Measurements from ENCODE around the gene DDR1. TPM values are rescaled to one million over a fixed set of nuclear protein-coding genes. Genes with fewer than 3 reads are reported as not detected.
A peak's percentile ranks its signal among the peaks of the same experiment; 100 is the strongest.

The DDR1 gene
- total RNA-seq, 2 experiments from 2014 or later, result 6.5 to 6.6 TPM

DNA sequence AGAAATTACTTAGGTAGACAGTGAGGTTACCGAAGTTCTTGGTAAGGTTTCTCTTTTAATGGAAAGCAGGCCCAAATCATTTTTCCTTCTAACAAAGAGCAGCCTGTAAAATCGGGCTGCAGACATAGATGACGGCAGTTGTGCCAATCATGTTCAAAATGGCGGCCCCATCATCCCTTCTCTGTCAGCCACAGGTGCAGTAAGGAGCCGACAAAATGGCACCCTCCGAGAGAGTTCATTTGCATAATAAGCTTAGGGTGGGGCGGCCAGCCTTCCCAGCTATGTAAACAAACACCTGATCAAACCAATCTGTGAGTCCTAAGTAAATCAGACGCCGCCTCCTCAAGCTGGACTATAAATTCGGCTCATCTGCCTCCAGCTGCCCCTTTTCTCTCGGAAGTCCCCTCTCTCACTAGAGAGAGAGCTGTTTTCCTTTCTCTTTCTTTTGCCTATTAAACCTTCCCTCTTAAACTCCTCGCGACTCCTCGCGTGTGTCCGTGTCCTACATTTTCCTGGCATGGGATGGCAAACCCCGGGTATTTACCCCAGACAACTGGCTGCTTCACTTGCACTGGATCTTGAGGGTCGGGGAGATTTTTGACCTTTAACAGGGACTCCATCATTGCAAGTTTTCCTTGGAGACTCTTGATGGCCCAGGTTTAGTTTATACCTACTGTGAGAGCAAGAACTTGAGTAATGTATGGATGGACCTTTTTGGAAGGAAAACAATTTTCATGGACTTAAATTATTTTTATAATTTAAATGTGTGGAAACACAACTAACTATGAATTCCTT lies 8.9 kb upstream of the DDR1 start:
- Histone ChIP-seq H3K27ac (ENCODE audit: low read depth in 1 of 2, low read length in 2 of 2) (no peak overlapping the region), H3K4me3 (ENCODE audit: low read length) (no peak overlapping the region), H3K4me1 (ENCODE audit: insufficient read depth, low read length) (peaks cover 13% of the 10 kb centered on the region), H3K9me3 (ENCODE audit: control insufficient read depth in 1 of 2, insufficient read depth in 1 of 2, low read length in 2 of 2) (peaks cover 2 to 10% of the 10 kb centered on the region in 2 experiments), H3K27me3 (ENCODE audit: control insufficient read depth in 1 of 2, insufficient read depth in 2 of 2, low read length in 2 of 2) (no peaks in the 10 kb centered on the region), H3K36me3 (ENCODE audit: insufficient read depth, low read length) (no peaks in the 10 kb centered on the region)
- Mint-ChIP-seq H3K4me3 (no peak overlapping the region), H3K27me3 (no peaks in the 10 kb centered on the region), H3K27ac (no peak overlapping the region), H3K9me3 (no peaks in the 10 kb centered on the region), H3K36me3 (ENCODE audit: low read depth) (peaks cover 11% of the 10 kb centered on the region), H3K4me1 (ENCODE audit: low read depth) (peaks cover 14% of the 10 kb centered on the region)
- POLR2A ChIA-PET, result no interaction called here
- no peak for DNase-seq
- intact Hi-C loops (cut with DNase I, micrococcal nuclease), result loop anchor here in 1 of 2 experiments (2.0 kb wide), 1 partner anchor 131 kb away; the partner anchor contains the start of gene IER3
- CTCF ChIA-PET, result no interaction called here
- TF ChIP-seq, protein P1, sequence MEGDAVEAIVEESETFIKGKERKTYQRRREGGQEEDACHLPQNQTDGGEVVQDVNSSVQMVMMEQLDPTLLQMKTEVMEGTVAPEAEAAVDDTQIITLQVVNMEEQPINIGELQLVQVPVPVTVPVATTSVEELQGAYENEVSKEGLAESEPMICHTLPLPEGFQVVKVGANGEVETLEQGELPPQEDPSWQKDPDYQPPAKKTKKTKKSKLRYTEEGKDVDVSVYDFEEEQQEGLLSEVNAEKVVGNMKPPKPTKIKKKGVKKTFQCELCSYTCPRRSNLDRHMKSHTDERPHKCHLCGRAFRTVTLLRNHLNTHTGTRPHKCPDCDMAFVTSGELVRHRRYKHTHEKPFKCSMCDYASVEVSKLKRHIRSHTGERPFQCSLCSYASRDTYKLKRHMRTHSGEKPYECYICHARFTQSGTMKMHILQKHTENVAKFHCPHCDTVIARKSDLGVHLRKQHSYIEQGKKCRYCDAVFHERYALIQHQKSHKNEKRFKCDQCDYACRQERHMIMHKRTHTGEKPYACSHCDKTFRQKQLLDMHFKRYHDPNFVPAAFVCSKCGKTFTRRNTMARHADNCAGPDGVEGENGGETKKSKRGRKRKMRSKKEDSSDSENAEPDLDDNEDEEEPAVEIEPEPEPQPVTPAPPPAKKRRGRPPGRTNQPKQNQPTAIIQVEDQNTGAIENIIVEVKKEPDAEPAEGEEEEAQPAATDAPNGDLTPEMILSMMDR (IDR thresholded peaks at IDR 0.05), result no peak
- no peak for ATAC-seq (ENCODE audit: poor library complexity)

- no peak for DNase-seq
- Histone ChIP-seq H3K27me3 (ENCODE audit: control insufficient read depth in 1 of 2, insufficient read depth in 2 of 2, low read length in 2 of 2) (no peaks in the 10 kb centered on the region), H3K27ac (ENCODE audit: low read depth in 1 of 2, low read length in 2 of 2) (no peak overlapping the region), H3K4me3 (ENCODE audit: low read length) (no peak overlapping the region), H3K36me3 (ENCODE audit: insufficient read depth, low read length) (no peaks in the 10 kb centered on the region), H3K9me3 (ENCODE audit: control insufficient read depth in 1 of 2, insufficient read depth in 1 of 2, low read length in 2 of 2) (peaks cover 0 to 10% of the 10 kb centered on the region in 2 experiments), H3K4me1 (ENCODE audit: insufficient read depth, low read length) (peaks cover 13% of the 10 kb centered on the region)
- intact Hi-C loops (cut with DNase I, micrococcal nuclease), result loop anchor here in 1 of 2 experiments (2.0 kb wide), 1 partner anchor 131 kb away; the partner anchor contains the start of gene IER3
- POLR2A ChIA-PET, result no interaction called here
- no peak for ATAC-seq (ENCODE audit: poor library complexity)
- H3K27ac Mint-ChIP-seq, result no peak overlapping the region
- no peaks in the 10 kb centered on the region for H3K9me3 Mint-ChIP-seq
- H3K4me3 Mint-ChIP-seq, result no peak overlapping the region
- H3K27me3 Mint-ChIP-seq, result no peaks in the 10 kb centered on the region
- TF ChIP-seq, protein P1 (IDR thresholded peaks at IDR 0.05), result no peak
- peaks cover 6% of the 10 kb centered on the region for H3K36me3 Mint-ChIP-seq (ENCODE audit: low read depth)
- H3K4me1 Mint-ChIP-seq (ENCODE audit: low read depth), result peaks cover 14% of the 10 kb centered on the region
- CTCF ChIA-PET, result interaction anchor here (1.2 kb wide), 2 partner anchors 46 to 48 kb away, joined by 5 read pairs; no protein-coding TSS in a partner anchor
These were observed 8.1 kb upstream of the DDR1 start for GRCh38 chr6:30876039-30876730.

GRCh38 chr6:30877419-30878262 lies 6.7 kb upstream of the DDR1 start:
- ChIA-PET POLR2A (interaction anchor here (1.0 kb wide), 1 partner anchor 195 kb away, joined by 3 read pairs; no protein-coding TSS in a partner anchor), CTCF (interaction anchor here (0.7 to 1.4 kb wide), 7 partner anchors 48 to 210 kb away, joined by 3 to 5 read pairs (median 4); no protein-coding TSS in a partner anchor)
- peaks cover 13% of the 10 kb centered on the region for H3K4me1 ChIP-seq (ENCODE audit: insufficient read depth, low read length)
- H3K4me3 ChIP-seq (ENCODE audit: low read length), result peak overlapping the region; percentile 48
- intact Hi-C loops (cut with DNase I, micrococcal nuclease), result loop anchor here (1.0 to 2.0 kb wide), 5 partner anchors 49 to 198 kb away; partner anchors contain the start of gene IER3 (in 2 of the 2)
- DNase-seq (peak; percentile 55 to 86 (median 71)), ATAC-seq (ENCODE audit: poor library complexity) (peak; percentile 74)
- H3K9me3 ChIP-seq (ENCODE audit: control insufficient read depth in 1 of 2, insufficient read depth in 1 of 2, low read length in 2 of 2), result no peaks in the 10 kb centered on the region
- H3K27me3 ChIP-seq (ENCODE audit: control insufficient read depth in 1 of 2, insufficient read depth in 2 of 2, low read length in 2 of 2), result no peaks in the 10 kb centered on the region
- H3K36me3 ChIP-seq (ENCODE audit: insufficient read depth, low read length), result no peaks in the 10 kb centered on the region
- H3K4me3 Mint-ChIP-seq, result peak overlapping the region; percentile 34
- H3K27me3 Mint-ChIP-seq, result no peaks in the 10 kb centered on the region
- TF ChIP-seq, protein P1 (IDR thresholded peaks at IDR 0.05), result peak; percentile 91
- H3K9me3 Mint-ChIP-seq, result no peaks in the 10 kb centered on the region
- no peak overlapping the region for H3K27ac ChIP-seq (ENCODE audit: low read depth in 1 of 2, low read length in 2 of 2)
- peak overlapping the region; percentile 1 for H3K27ac Mint-ChIP-seq
- H3K4me1 Mint-ChIP-seq (ENCODE audit: low read depth), result peaks cover 19% of the 10 kb centered on the region
- H3K36me3 Mint-ChIP-seq (ENCODE audit: low read depth), result no peaks in the 10 kb centered on the region
